ENCODE data around the gene SEPTIN7.

The SEPTIN7 gene

DNA sequence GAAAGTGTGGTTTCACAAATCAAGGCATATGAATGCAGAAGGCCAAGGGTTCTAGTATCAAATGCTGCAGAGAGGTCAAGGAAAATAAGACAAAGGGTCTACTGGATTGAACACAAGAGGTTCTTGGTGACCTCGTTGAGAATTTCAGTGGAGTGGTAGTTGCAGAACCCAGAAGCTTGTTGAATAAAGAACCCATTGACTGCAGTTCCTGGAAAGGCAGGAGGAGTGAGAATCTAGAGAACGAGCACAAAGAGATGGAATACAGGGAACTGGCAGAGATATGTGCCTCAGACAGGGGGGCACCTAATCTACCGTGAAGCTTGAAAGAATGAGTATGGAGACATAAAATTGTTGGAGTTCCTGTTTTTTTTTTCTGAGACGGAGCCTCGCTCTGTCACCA lies 3.5 kb upstream of the SEPTIN7 start:
- Histone ChIP-seq H3K4me3 (ENCODE audit: severe bottlenecking) (no peak overlapping the region), H3K36me3 (ENCODE audit: low read depth) (no peaks in the 10 kb centered on the region), H3K4me1 (ENCODE audit: insufficient read depth, poor library complexity, severe bottlenecking) (peaks cover 4% of the 10 kb centered on the region), H3K9me3 (ENCODE audit: severe bottlenecking) (no peaks in the 10 kb centered on the region), H3K27ac (ENCODE audit: poor library complexity, severe bottlenecking) (no peak overlapping the region), H3K27me3 (ENCODE audit: insufficient read depth, poor library complexity, severe bottlenecking) (no peaks in the 10 kb centered on the region)
- ATAC-seq (ENCODE audit: low read depth) (no peak), DNase-seq (ENCODE audit: low spot score) (no peak)
- TF ChIP-seq, protein P1, sequence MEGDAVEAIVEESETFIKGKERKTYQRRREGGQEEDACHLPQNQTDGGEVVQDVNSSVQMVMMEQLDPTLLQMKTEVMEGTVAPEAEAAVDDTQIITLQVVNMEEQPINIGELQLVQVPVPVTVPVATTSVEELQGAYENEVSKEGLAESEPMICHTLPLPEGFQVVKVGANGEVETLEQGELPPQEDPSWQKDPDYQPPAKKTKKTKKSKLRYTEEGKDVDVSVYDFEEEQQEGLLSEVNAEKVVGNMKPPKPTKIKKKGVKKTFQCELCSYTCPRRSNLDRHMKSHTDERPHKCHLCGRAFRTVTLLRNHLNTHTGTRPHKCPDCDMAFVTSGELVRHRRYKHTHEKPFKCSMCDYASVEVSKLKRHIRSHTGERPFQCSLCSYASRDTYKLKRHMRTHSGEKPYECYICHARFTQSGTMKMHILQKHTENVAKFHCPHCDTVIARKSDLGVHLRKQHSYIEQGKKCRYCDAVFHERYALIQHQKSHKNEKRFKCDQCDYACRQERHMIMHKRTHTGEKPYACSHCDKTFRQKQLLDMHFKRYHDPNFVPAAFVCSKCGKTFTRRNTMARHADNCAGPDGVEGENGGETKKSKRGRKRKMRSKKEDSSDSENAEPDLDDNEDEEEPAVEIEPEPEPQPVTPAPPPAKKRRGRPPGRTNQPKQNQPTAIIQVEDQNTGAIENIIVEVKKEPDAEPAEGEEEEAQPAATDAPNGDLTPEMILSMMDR (IDR thresholded peaks at IDR 0.05; ENCODE audit: poor library complexity, severe bottlenecking), result no peak

DNA sequence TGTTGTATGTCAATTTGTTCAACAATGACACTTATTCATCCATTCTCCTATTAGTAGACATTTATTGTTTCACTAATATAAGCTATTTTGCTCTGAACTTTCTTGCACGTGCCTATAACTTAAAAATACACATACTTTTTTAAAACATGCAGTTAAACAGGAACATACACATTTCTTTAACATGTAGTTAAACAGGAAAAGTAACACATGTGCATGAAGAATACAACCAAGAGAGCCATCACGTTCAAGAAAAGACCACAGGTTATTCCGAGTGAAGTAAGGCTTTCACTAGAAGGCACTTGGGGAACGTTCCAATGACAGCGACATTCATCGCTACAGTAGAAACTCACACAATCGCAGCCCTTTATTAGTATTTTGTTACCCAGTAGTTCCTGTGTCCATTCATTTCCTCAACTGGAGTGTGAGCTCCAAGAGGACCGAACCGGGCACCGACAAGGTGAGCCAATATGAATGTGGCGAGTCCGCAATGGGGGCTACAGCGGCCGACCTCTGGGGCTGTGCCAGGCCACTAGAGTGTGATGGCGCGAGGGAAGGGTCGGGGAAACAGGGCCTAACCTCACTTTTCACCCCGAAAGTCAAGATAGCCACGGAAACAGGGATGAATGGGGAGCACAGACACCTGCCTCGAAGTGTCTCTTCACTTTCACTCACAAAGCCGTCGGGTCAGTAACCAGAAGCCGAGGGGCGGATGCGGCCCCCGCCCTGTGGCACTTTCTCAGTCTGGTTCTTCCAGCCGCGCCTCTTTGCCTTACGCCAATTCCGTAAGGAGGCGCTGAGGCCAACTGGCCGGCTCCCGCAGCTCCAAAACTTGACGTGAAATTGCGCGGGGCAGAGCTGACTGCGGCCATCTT lies 775 bp upstream of the SEPTIN7 start:
- peak; percentile 56 for ATAC-seq (ENCODE audit: low read depth)
- Histone ChIP-seq H3K27me3 (ENCODE audit: insufficient read depth, poor library complexity, severe bottlenecking) (no peaks in the 10 kb centered on the region), H3K4me1 (ENCODE audit: insufficient read depth, poor library complexity, severe bottlenecking) (peaks cover 17% of the 10 kb centered on the region), H3K4me3 (ENCODE audit: severe bottlenecking) (peak overlapping the region; percentile 95), H3K9me3 (ENCODE audit: severe bottlenecking) (no peaks in the 10 kb centered on the region), H3K27ac (ENCODE audit: poor library complexity, severe bottlenecking) (peak overlapping the region; percentile 91), H3K36me3 (ENCODE audit: low read depth) (peaks cover 3% of the 10 kb centered on the region; the same call in 1 of the 2 replicates)
- TF ChIP-seq, protein P1 (IDR thresholded peaks at IDR 0.05; ENCODE audit: poor library complexity, severe bottlenecking), result no peak
- DNase-seq (ENCODE audit: low spot score), result peak; percentile 84

DNA sequence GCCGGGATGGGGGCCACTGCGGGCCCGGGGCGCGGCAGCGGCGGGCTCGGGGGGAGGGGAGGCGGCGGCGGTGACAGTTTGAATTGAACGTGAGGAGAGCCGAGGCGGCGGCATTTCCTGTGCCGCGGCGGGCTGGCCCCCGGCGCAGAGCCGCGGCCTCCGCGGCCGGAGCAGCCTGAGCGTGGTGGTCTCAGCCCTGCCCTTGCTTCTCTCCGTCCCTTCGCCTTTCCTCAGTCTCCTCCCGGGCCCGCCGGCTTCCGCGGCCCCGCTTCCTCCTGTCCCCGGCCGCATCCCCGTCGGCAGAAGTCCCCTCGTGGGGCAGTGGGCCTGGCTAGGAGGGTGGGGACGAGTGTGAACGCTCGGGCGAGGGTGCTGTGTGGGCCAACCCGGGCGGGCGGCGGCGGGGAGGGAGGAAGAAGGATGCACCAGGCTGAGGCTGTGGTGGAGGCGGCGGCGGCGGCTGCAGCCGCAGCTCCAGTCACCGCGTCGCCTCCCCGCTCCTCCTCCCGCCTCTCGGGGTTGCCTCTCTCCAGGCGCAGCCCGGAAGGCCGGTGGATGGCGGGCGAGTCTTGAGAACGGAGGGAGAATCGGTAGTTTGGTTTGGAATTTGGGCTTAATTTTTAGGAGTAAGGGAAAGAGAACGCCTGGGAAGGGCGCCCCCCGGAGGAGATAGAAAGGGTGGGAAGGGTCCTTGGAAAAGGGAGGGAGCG lies 690 bp downstream of the SEPTIN7 start:
- Histone ChIP-seq H3K27me3 (ENCODE audit: insufficient read depth, poor library complexity, severe bottlenecking) (no peaks in the 10 kb centered on the region), H3K4me3 (ENCODE audit: severe bottlenecking) (peak overlapping the region; percentile 95), H3K27ac (ENCODE audit: poor library complexity, severe bottlenecking) (peak overlapping the region; percentile 91), H3K4me1 (ENCODE audit: insufficient read depth, poor library complexity, severe bottlenecking) (peaks cover 17% of the 10 kb centered on the region), H3K36me3 (ENCODE audit: low read depth) (peaks cover 3% of the 10 kb centered on the region), H3K9me3 (ENCODE audit: severe bottlenecking) (no peaks in the 10 kb centered on the region)
- peak; percentile 65 for DNase-seq (ENCODE audit: low spot score)
- TF ChIP-seq, protein P1 (IDR thresholded peaks at IDR 0.05; ENCODE audit: poor library complexity, severe bottlenecking), result peak; percentile 85
- peak; percentile 54 for ATAC-seq (ENCODE audit: low read depth)

DNA sequence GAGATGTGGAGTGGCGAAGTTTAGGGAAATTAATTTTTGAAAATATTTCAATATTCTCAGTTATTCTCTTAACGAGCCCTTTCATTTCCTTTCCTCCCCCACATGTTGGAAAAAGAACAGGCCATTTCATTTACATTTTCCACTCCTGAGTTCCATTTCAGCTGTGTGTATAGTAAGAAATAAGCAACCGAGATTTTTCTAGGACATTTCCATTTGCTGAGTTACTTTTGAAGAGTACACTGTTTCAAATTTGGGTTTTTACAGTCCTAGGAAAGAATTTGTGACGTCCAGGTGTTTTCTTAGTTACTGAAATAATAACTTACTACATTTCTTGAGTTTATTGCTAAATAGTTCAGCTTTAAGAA lies 1.2 kb downstream of the SEPTIN7 start:
- no peak for ATAC-seq (ENCODE audit: low read depth)
- Histone ChIP-seq H3K27ac (ENCODE audit: poor library complexity, severe bottlenecking) (peak overlapping the region; percentile 91), H3K9me3 (ENCODE audit: severe bottlenecking) (no peaks in the 10 kb centered on the region), H3K36me3 (ENCODE audit: low read depth) (peaks cover 3% of the 10 kb centered on the region), H3K4me1 (ENCODE audit: insufficient read depth, poor library complexity, severe bottlenecking) (peaks cover 17% of the 10 kb centered on the region), H3K27me3 (ENCODE audit: insufficient read depth, poor library complexity, severe bottlenecking) (no peaks in the 10 kb centered on the region), H3K4me3 (ENCODE audit: severe bottlenecking) (peak overlapping the region; percentile 95)
- DNase-seq (ENCODE audit: low spot score), result no peak
- TF ChIP-seq, protein P1 (IDR thresholded peaks at IDR 0.05; ENCODE audit: poor library complexity, severe bottlenecking), result peak; percentile 56
